ENCODE measurements around the gene CTNND2.

CTNND2 gene

GRCh38 chr5:11273180-11273903, 630.9 kb downstream of the CTNND2 start:
- H3K4me3 ChIP-seq (replicated peaks; ENCODE audit: low read depth, low read length), result no peak overlapping the region
- no peak for TF ChIP-seq CTCF (IDR thresholded peaks at IDR 0.05; ENCODE audit: low read length, missing control alignments)
- no peak for DNase-seq (ENCODE audit: low read depth)

- no peak for TF ChIP-seq CTCF (IDR thresholded peaks at IDR 0.05; ENCODE audit: low read length, missing control alignments)
- no peak for DNase-seq (ENCODE audit: low read depth)
- no peak overlapping the region for H3K4me3 ChIP-seq (replicated peaks; ENCODE audit: low read depth, low read length)
Measured at GRCh38 chr5:11269515-11269914, 634.7 kb downstream of the CTNND2 start.

GRCh38 chr5:11268891-11269290, 635.4 kb downstream of the CTNND2 start:
- no peak for TF ChIP-seq CTCF (IDR thresholded peaks at IDR 0.05; ENCODE audit: low read length, missing control alignments)
- no peak overlapping the region for H3K4me3 ChIP-seq (replicated peaks; ENCODE audit: low read depth, low read length)
- DNase-seq (ENCODE audit: low read depth), result no peak

GRCh38 chr5:11266331-11266730, 637.9 kb downstream of the CTNND2 start:
- DNase-seq (ENCODE audit: low read depth), result no peak
- TF ChIP-seq CTCF (IDR thresholded peaks at IDR 0.05; ENCODE audit: low read length, missing control alignments), result no peak
- H3K4me3 ChIP-seq (replicated peaks; ENCODE audit: low read depth, low read length), result no peak overlapping the region

- H3K4me3 ChIP-seq (replicated peaks; ENCODE audit: low read depth, low read length), result no peak overlapping the region
- no peak for DNase-seq (ENCODE audit: low read depth)
- TF ChIP-seq CTCF (IDR thresholded peaks at IDR 0.05; ENCODE audit: low read length, missing control alignments), result no peak
Measured at GRCh38 chr5:11261241-11261640, 643.0 kb downstream of the CTNND2 start.

GRCh38 chr5:11258001-11258400, 646.2 kb downstream of the CTNND2 start:
- no peak for DNase-seq (ENCODE audit: low read depth)
- TF ChIP-seq CTCF (IDR thresholded peaks at IDR 0.05; ENCODE audit: low read length, missing control alignments), result no peak
- no peak overlapping the region for H3K4me3 ChIP-seq (replicated peaks; ENCODE audit: low read depth, low read length)

- no peak for DNase-seq (ENCODE audit: low read depth)
- no peak overlapping the region for H3K4me3 ChIP-seq (replicated peaks; ENCODE audit: low read depth, low read length)
- no peak for TF ChIP-seq CTCF (IDR thresholded peaks at IDR 0.05; ENCODE audit: low read length, missing control alignments)
Measured at GRCh38 chr5:11252523-11252922, 651.7 kb downstream of the CTNND2 start.
